Trophoblast cell (in vitro differentiated cells and primary cell): ENCODE measurements around the gene SERP2.

Source experiments
- DNase-seq, 2 donors: peaks; one replicate each; pipeline ENCODE4 v3.0.0-alpha.2; 2016
- H2AFZ ChIP-seq: 2 replicates; pipeline ENCODE4 v1.6.1; 2013; ENCODE audit warnings: low read length, moderate library complexity, mild to moderate bottlenecking; ENCODE audit not compliant: insufficient read depth, poor library complexity
- H2AK5ac ChIP-seq: 2 replicates; pipeline ENCODE4 v1.6.1; 2013; ENCODE audit warnings: mild to moderate bottlenecking, low read length
- H2BK120ac ChIP-seq: 2 replicates; pipeline ENCODE4 v1.6.1; 2013; ENCODE audit warnings: low read length, mild to moderate bottlenecking, moderate library complexity; ENCODE audit not compliant: insufficient read depth, poor library complexity
- H2BK12ac ChIP-seq: 2 replicates; pipeline ENCODE4 v1.6.1; 2013; ENCODE audit warnings: mild to moderate bottlenecking, low read length, moderate library complexity
- H2BK5ac ChIP-seq: 2 replicates; pipeline ENCODE4 v1.6.1; 2013; ENCODE audit warnings: low read length, low read depth, moderate library complexity, mild to moderate bottlenecking; ENCODE audit not compliant: poor library complexity
- H3K14ac ChIP-seq: 2 replicates; pipeline ENCODE4 v1.6.1; 2013; ENCODE audit warnings: mild to moderate bottlenecking, low read length
- H3K18ac ChIP-seq: 2 replicates; pipeline ENCODE4 v1.6.1; 2013; ENCODE audit warnings: mild to moderate bottlenecking, low read length
- H3K23ac ChIP-seq: 2 replicates; pipeline ENCODE4 v1.6.1; 2013; ENCODE audit warnings: low read length
- H3K27ac ChIP-seq: 2 replicates; pipeline ENCODE4 v1.5.1; 2013; ENCODE audit warnings: low read depth, mild to moderate bottlenecking, inconsistent platforms, low read length, moderate library complexity
- H3K27me3 ChIP-seq: 2 replicates; pipeline ENCODE4 v1.6.1; 2013; ENCODE audit warnings: inconsistent platforms, mild to moderate bottlenecking, low read length, moderate library complexity; ENCODE audit not compliant: insufficient read depth
- H3K36me3 ChIP-seq, 2 experiments: 1 replicate in 1 of 2; 2 replicates in 1 of 2; pipeline ENCODE4 v1.6.1; 2013; ENCODE audit warnings: low read length in 2 of 2, mild to moderate bottlenecking in 2 of 2, moderate library complexity in 1 of 2; ENCODE audit not compliant: insufficient read depth in 2 of 2, control insufficient read depth in 1 of 2
- H3K4ac ChIP-seq: 2 replicates; pipeline ENCODE4 v1.6.1; 2013; ENCODE audit warnings: low read depth, mild to moderate bottlenecking, low read length, moderate library complexity
- H3K4me1 ChIP-seq, 2 experiments: 1 replicate in 1 of 2; 2 replicates in 1 of 2; pipeline ENCODE4 v1.6.1; 2013; ENCODE audit warnings: low read length in 2 of 2, mild to moderate bottlenecking in 2 of 2, moderate library complexity in 1 of 2; ENCODE audit not compliant: insufficient read depth in 2 of 2, control insufficient read depth in 1 of 2
- H3K4me2 ChIP-seq: 2 replicates; pipeline ENCODE4 v1.6.1; 2013; ENCODE audit warnings: inconsistent platforms, mild to moderate bottlenecking, low read length, moderate library complexity
- H3K4me3 ChIP-seq: 2 replicates; pipeline ENCODE4 v1.5.1; 2013; ENCODE audit warnings: mild to moderate bottlenecking, low read depth, low read length, inconsistent platforms
- H3K79me1 ChIP-seq: one replicate; pipeline ENCODE4 v1.6.1; 2013; ENCODE audit warnings: low read length
- H3K79me2 ChIP-seq: 2 replicates; pipeline ENCODE4 v1.6.1; 2013; ENCODE audit warnings: low read length, mild to moderate bottlenecking; ENCODE audit not compliant: control insufficient read depth, insufficient read depth, poor library complexity
- H3K9ac ChIP-seq: 2 replicates; pipeline ENCODE4 v1.6.1; 2013; ENCODE audit warnings: mild to moderate bottlenecking, low read length
- H3K9me3 ChIP-seq: 2 replicates; pipeline ENCODE4 v1.6.1; 2013; ENCODE audit warnings: low read depth, mild to moderate bottlenecking, control low read depth, inconsistent platforms, low read length; ENCODE audit not compliant: insufficient read depth
- H4K12ac ChIP-seq: 2 replicates; pipeline ENCODE4 v1.6.1; 2013; ENCODE audit warnings: low read depth, mild to moderate bottlenecking, low read length, moderate library complexity
- H4K8ac ChIP-seq: 2 replicates; pipeline ENCODE4 v1.6.1; 2013; ENCODE audit warnings: low read depth, mild to moderate bottlenecking, low read length, moderate library complexity
- H4K91ac ChIP-seq: one replicate; pipeline ENCODE4 v1.6.1; 2013; ENCODE audit warnings: low read depth, mild to moderate bottlenecking, low read length, moderate library complexity
- WGBS: extraction: QIAGEN DNeasy Blood & Tissue Kit; methylation state at CpG from one replicate; pipeline ENCODE4 v1.1.7; 2013; ENCODE audit warnings: missing lambda C conversion rate; ENCODE audit not compliant: insufficient read length, insufficient coverage; ENCODE audit errors: extremely low coverage; 5-methylcytosine and 5-hydroxymethylcytosine counted together

Gene SERP2

GRCh38 chr13:44346534-44346933 is 27.1 kb upstream of the SERP2 start:
- Histone ChIP-seq H3K4me2 (no peak overlapping the region), H3K4me3 (no peak overlapping the region), H2AK5ac (no peak overlapping the region), H3K14ac (no peak overlapping the region), H4K91ac (no peak overlapping the region), H3K27me3 (no peaks in the 10 kb centered on the region), H3K4me1 (peaks cover 8 to 9% of the 10 kb centered on the region in 2 experiments), H3K4ac (no peak overlapping the region), H3K36me3 (no peaks in the 10 kb centered on the region), H3K18ac (no peak overlapping the region), H3K27ac (no peak overlapping the region), H3K79me1 (peaks cover 12% of the 10 kb centered on the region), H4K8ac (no peak overlapping the region), H4K12ac (no peak overlapping the region), H3K9me3 (no peaks in the 10 kb centered on the region), H3K9ac (no peak overlapping the region), H2AFZ (no peak overlapping the region), H3K23ac (no peak overlapping the region), H2BK5ac (no peak overlapping the region), H3K79me2 (peaks cover 2% of the 10 kb centered on the region), H2BK12ac (no peak overlapping the region), H2BK120ac (no peak overlapping the region)
- no peak for DNase-seq

- H4K91ac ChIP-seq: peak overlapping the region; percentile 65
- WGBS: no CpG with 5 or more reads among the region's 2 CpGs
- H3K9me3 ChIP-seq: no peaks in the 10 kb centered on the region
- H3K79me2 ChIP-seq: peaks cover 2% of the 10 kb centered on the region
- H2AFZ ChIP-seq: no peak overlapping the region
- H3K27ac ChIP-seq: no peak overlapping the region
- H3K27me3 ChIP-seq: no peaks in the 10 kb centered on the region
- peak overlapping the region; percentile 66 for H2BK12ac ChIP-seq
- no peak overlapping the region for H3K23ac ChIP-seq
- no peak overlapping the region for H3K14ac ChIP-seq
- no peak overlapping the region for H2BK120ac ChIP-seq
- no peak overlapping the region for H3K4me2 ChIP-seq
- no peak overlapping the region for H4K12ac ChIP-seq
- no peak overlapping the region for H4K8ac ChIP-seq
- no peak overlapping the region for H3K4ac ChIP-seq
- no peak overlapping the region for H2AK5ac ChIP-seq
- peaks cover 15% of the 10 kb centered on the region for H3K79me1 ChIP-seq
- DNase-seq: peak in 1 of 2 donors; percentile 54
- H3K4me3 ChIP-seq: no peak overlapping the region
- H2BK5ac ChIP-seq: no peak overlapping the region
- peaks cover 10 to 13% of the 10 kb centered on the region in 2 experiments for H3K4me1 ChIP-seq
- H3K36me3 ChIP-seq: no peaks in the 10 kb centered on the region
- H3K9ac ChIP-seq: no peak overlapping the region
- no peak overlapping the region for H3K18ac ChIP-seq
Observed at GRCh38 chr13:44347301-44347700, 26.3 kb upstream of the SERP2 start.

- Histone ChIP-seq H3K9ac (no peak overlapping the region), H2BK12ac (no peak overlapping the region), H3K23ac (no peak overlapping the region), H3K27me3 (no peaks in the 10 kb centered on the region), H3K79me1 (peaks cover 15% of the 10 kb centered on the region), H3K79me2 (peaks cover 2% of the 10 kb centered on the region), H3K9me3 (no peaks in the 10 kb centered on the region), H2BK120ac (no peak overlapping the region), H2AK5ac (no peak overlapping the region), H4K91ac (no peak overlapping the region), H4K12ac (no peak overlapping the region), H2BK5ac (no peak overlapping the region), H3K18ac (no peak overlapping the region), H3K4me1 (peaks cover 15 to 17% of the 10 kb centered on the region in 2 experiments), H3K14ac (no peak overlapping the region), H3K27ac (no peak overlapping the region), H2AFZ (no peak overlapping the region), H4K8ac (no peak overlapping the region), H3K36me3 (no peaks in the 10 kb centered on the region), H3K4ac (no peak overlapping the region), H3K4me2 (no peak overlapping the region), H3K4me3 (no peak overlapping the region)
- peak; percentile 39 to 67 for DNase-seq
- WGBS: no CpG with 5 or more reads among the region's 3 CpGs
Observed at GRCh38 chr13:44347949-44348348, 25.7 kb upstream of the SERP2 start.

- Histone ChIP-seq H3K79me1 (peaks cover 15% of the 10 kb centered on the region), H3K36me3 (no peaks in the 10 kb centered on the region), H3K4me1 (peaks cover 15 to 17% of the 10 kb centered on the region in 2 experiments), H2BK5ac (no peak overlapping the region), H3K4ac (no peak overlapping the region), H3K79me2 (peaks cover 2% of the 10 kb centered on the region), H2AK5ac (no peak overlapping the region), H3K9ac (no peak overlapping the region), H3K27me3 (no peaks in the 10 kb centered on the region), H3K9me3 (no peaks in the 10 kb centered on the region), H3K4me3 (no peak overlapping the region), H3K14ac (no peak overlapping the region), H3K27ac (peak overlapping the region; percentile 55), H4K91ac (no peak overlapping the region), H3K4me2 (peak overlapping the region; percentile 20), H2BK12ac (no peak overlapping the region), H3K23ac (no peak overlapping the region), H4K12ac (no peak overlapping the region), H3K18ac (no peak overlapping the region), H2AFZ (no peak overlapping the region), H4K8ac (peak overlapping the region; percentile 31), H2BK120ac (no peak overlapping the region)
- peak in 1 of 2 donors; percentile 57 for DNase-seq
- no CpG with 5 or more reads among the region's 9 CpGs for WGBS
Observed at GRCh38 chr13:44350775-44351504, 22.7 kb upstream of the SERP2 start.
